DOHH2 (cell line): ENCODE measurements around the gene ALK.

Experiments
- EZH2phosphoT487 ChIP-seq: fragments of 200-600 bp; sonication (generic); IDR thresholded peaks from 2 replicates; pipeline ENCODE4 v1.6.1; 2017; ENCODE audit warnings: borderline replicate concordance, mild to moderate bottlenecking, antibody characterized with exemption, low read length, moderate library complexity, mixed read lengths
- TF ChIP-seq, protein P1 (sequence below): fragments of 200-600 bp; sonication (generic); IDR thresholded peaks from one replicate; pipeline ENCODE4 v1.5.1; 2014; ENCODE audit warnings: antibody characterized with exemption, mild to moderate bottlenecking, low read depth, low read length; ENCODE audit not compliant: poor library complexity, severe bottlenecking

- TF ChIP-seq, protein P1, sequence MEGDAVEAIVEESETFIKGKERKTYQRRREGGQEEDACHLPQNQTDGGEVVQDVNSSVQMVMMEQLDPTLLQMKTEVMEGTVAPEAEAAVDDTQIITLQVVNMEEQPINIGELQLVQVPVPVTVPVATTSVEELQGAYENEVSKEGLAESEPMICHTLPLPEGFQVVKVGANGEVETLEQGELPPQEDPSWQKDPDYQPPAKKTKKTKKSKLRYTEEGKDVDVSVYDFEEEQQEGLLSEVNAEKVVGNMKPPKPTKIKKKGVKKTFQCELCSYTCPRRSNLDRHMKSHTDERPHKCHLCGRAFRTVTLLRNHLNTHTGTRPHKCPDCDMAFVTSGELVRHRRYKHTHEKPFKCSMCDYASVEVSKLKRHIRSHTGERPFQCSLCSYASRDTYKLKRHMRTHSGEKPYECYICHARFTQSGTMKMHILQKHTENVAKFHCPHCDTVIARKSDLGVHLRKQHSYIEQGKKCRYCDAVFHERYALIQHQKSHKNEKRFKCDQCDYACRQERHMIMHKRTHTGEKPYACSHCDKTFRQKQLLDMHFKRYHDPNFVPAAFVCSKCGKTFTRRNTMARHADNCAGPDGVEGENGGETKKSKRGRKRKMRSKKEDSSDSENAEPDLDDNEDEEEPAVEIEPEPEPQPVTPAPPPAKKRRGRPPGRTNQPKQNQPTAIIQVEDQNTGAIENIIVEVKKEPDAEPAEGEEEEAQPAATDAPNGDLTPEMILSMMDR = no peak
- TF ChIP-seq EZH2phosphoT487 = no peak
Observed at GRCh38 chr2:29811378-29811777, 110.0 kb downstream of the ALK start.
